GM21723 (cell line): ENCODE results near the gene ALK.

ENCODE experiments used
- ATAC-seq: cut with Tn5 transposase; IDR thresholded peaks from one replicate; pipeline ENCODE4 v1.9.1; 2021; ENCODE audit warnings: mild to moderate bottlenecking, moderate library complexity; ENCODE audit not compliant: unreplicated experiment

ALK gene

DNA sequence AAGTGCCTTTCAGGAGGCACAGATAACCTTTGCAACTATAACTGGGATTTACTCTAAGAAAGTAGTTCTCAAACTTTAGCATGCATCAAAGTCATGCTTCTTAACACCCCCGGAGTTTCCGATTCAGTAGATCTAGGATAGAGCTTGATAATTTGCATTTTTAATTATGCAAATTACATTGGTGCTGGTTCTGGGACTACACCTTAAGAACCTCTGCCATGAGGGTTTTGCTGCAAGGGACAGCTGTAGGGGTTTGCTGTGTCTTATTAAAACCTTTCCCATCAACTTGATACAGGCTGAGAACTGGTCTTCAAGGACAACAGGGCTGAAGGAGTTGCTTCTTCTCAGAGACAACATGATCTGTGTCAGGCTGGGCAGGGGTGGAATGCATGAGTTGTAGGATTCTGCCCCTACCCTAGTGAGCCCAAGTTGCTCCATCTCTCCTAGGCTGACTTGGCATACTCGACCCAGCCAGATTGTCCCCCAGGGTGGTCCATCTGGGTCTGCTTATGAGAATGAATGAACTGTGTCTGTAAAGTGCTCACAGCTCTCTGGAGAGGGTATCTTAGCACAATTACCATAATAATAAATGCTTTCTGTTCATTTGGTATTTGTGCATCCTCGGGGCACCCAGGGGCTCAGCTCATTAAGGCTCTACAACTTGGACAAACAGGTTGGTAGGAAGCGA lies 573.5 kb downstream of the ALK start:
- no peak for ATAC-seq

DNA sequence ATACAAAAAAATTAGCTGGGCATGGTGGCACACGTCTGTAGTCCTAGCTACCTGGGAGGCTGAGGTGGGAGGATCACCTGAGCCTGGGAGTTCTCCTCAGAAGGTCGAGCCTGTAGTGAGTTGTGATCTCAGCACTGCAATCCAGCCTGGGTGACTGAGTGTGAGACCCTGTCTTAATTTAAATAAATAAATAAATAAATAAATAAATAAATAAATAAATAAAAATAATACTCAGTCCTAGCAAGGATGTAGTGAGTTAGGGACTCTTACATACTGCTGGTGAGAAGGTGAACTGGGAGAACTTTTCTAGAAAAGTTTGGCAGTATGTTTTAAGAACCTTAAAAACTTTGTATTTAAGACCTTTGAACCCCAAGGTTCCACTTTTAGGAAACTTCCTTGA lies 576.1 kb downstream of the ALK start:
- no peak for ATAC-seq

DNA sequence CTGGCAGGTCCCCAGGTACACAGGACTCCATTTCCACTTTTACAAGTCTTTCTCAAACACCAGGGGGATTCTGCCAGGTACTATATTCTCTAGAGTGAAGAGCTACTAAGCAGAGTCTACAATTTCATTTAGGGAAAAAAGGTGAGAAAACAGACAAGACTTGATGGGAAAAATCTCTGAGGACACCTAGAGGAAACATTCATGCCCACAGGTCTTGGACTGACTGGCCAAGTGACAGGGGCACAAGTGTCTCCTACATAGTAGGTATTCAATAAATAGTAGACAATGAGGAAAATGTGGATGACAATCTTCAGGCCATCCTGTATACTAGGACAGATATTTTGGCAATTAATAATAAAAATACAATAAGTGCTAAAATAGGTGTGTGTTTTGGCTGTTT lies 577.6 kb downstream of the ALK start:
- ATAC-seq: no peak

DNA sequence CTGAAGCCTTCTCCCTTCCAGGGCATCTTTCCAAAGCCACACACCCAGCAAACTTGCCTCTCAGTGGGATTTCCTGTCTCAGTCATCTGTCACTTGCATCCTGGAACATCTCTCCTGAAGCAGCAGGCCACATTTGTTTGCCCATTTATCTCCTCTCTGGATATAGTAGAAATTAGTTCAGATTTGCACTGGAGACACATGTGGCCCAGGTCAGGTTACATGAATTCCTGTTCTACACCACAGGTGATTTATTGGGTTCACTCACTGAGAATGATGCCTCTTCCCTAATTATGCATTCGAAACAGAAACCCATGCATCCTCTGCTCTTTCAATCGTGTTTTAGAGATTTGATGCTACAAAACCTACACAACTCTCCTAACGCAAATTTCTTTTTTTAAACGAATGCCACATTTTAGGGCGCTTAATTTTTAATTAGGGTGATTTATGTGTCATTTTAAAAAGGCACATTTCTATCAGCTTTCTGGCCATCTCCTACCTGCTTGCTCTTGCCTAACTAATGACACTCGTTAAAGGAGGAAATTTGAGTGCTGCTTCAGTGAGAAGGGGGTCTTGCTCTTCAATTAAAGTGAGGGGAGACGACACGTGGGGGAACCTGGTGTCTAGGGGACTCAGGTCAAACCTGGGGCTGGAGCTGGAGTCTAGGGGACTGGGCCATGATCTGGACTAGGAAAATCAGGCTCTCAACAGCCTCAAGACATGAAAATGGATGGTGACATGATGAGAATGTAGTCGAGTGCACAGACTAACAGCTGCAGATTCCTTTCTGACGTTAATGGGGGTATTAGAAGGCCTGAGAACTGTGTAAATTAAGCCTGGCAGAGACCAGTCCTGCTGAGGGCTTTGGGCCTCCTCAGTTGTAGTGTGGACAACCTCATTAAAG lies 584.8 kb downstream of the ALK start:
- no peak for ATAC-seq

DNA sequence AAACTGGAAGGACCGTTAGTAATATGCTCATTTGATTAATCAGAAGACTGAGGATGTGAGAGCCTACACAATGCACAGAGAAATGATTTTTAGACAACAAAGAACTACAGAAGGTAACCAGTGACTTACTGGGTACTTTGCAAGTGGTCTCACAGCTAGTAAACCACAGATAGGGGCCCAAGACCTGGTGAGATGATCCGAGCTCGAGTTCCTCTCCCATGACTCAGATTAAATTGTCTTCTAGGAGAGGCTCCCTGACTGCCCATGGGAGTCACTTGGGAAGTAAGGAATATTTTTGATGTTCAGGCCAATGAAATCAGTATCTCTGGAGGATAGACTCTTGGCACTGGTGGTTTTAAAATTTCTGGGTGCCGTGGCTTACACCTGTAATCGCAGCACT lies 586.0 kb downstream of the ALK start:
- no peak for ATAC-seq

DNA sequence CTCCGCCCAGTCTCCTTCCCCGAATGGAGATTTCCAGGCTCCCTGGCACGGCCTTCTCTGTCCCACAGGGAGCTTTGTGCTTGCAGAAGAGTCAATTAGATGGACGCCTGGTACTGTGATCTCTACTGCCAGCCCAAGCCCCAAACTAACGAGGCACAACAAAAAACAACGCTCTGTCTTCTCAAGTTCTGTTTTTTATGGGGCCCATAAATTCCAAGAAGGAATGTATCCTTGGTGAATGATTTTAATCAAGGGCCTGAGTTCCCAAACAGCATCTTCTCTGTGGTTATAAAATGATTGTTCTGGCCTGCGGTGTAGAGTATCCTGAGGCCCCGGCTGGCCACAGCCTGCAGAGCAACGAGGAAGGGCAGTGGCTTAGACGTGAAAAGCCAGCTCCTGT lies 586.7 kb downstream of the ALK start:
- no peak for ATAC-seq

DNA sequence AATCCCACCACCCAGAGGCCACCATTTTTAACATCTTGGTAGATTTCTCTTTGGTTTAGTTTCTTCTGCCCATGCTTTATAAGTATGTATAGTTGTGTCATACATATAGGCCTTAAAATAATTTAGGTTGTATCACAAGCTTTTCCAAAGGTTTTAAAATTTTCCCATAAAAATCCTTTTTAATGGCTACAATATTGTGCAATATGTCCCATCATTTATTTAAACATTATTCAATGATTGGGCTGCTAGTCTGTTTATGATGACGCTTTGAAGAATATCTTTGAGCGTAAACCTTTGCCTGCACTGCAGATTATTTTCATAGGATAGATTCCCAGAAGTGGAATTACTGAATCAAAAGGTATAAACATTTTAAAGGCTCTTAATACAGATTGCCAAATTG lies 588.8 kb downstream of the ALK start:
- no peak for ATAC-seq

DNA sequence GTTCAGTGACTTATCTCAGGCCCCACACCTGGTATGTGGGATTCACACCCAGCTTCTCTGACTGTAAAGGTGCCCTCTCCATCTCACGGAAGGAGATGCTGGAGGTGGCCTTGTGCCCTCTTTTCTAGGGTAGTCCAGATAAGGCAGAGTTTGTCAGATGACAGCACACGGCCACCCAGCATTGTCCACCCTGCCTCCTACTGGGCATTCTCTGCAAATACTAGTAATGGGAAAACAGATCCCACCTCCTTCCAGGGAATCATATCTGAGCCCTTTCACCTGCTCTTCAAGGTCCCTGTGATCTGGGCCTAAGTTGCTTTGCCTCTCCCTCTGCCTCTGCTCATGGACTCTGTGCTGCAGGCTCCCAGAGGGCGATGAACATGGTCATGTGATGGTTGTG lies 591.5 kb downstream of the ALK start:
- no peak for ATAC-seq

DNA sequence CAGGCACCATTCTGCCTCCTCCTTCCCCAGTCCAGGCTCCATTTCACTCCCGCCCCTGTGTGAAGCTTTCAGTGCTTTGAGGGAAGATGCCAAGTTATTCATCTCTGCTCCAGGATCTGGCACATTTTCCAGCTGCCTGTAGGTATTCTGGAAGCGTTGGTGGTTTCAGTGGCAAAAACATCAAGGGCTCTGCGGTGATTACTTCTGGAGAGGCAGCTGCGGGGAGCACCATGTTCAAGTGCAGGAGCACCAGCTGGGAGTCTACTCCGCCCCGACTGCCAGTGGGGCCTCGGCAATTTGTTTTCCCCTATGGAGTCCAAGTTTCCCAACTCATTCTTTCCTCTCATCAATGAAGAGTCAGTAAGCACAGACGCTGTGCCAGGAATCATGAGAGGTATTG lies 594.5 kb downstream of the ALK start:
- ATAC-seq: no peak

DNA sequence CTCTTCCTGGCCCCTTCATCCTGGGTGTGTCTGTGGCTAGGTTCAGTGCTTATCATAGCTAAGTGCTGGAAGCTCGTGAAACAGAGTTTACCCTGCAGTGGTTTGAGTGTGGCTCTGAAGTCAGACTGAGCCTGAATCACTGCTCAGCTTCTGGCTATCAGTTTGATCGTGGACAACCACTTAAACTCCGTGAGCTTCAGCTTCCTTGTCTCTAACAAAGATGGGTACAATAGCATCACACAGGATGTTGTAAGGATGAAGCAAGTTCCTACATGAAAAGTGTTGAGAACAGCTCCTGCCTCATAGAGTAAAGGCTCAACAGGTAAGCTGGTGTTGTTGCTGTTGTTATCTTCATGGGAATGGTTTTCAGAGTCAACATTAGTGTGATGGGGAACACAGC lies 595.8 kb downstream of the ALK start:
- ATAC-seq: no peak

DNA sequence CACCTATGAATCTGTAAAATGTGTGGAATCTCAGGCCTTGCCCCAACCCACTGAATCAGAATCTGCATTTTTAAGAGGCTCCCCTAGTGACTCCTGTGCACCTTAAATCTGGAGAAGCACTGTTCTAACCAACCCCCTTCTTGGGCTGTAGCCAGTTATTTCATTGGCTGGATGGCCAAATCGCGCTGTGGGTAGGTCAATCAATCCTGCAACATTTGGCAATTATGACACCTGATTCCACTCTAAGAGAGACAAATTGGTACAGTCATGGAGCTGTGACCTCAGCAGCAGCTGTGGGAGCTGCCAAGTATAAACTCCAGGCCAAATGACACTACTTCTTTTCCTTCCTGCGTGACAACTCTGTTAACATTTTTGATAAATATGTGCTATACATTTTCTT lies 597.4 kb downstream of the ALK start:
- ATAC-seq: no peak

DNA sequence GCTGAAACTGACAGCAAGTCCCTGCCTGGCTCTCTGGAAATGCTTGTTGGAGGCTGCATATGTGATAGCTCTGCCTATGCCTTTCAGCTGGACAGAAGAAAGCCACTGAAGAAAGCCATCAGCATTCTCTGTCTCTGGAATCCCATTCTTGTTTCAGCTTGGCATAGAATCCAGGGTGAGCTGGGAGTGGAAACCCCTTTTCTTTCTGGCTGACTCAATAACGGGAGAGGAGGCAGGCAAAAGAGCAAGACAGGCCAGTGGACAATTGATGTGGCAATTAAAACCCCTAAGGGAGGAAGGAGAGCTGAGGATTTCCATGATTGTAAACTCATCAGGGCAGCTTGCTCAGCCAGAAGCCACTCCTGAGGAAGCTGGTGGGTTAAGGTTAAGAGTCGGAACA lies 598.1 kb downstream of the ALK start:
- no peak for ATAC-seq

DNA sequence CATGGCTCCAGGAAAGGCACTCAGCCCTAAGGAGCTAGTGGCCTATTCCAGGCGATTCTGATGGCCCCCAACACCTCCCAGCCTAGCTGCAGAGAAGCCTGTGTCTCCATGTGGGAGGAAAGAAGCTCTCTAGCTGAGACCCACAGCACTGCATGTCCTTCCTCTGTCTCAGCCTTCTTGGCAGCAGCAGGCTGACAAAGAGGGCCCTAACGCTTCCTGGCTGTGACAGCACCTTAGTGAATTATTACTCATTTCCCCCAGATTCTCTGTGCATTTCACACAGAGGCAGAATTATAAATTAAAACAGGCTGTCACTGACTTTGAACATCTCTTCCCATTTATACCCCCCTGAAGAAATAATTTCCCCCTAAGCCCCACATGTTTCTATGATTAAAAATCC lies 599.4 kb downstream of the ALK start:
- no peak for ATAC-seq

DNA sequence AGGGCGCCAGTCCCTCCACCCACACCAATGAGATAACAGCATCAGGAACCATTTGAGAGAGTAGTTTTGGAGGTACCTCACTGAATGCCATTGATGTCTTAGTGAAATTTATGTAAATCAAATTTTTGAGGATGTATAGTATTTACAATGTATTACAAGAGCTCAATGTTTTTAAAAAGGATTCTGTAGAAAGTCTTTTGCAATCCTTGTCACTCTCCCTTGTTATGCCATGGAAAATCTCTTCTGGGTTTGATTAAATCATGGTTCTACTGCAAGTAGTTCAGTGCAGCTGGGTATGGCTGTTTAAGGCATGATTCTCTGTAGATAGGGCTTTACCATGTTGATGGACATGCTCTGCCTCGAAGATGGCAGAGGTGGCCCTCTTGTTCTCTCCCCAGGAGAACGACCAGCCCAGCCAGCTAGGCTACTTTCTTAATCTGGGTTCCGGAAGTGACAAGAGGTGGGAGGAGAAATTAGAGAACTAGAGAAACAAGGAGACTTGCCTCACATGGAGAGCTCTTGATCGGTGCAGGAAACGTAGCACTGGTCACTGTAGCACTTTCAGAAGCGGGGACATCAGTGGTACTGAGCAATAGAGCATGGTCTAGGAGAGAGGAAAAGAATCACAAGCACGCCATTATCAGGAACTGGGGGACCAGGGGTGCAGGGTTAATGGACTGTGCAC lies 603.4 kb downstream of the ALK start:
- ATAC-seq: no peak

DNA sequence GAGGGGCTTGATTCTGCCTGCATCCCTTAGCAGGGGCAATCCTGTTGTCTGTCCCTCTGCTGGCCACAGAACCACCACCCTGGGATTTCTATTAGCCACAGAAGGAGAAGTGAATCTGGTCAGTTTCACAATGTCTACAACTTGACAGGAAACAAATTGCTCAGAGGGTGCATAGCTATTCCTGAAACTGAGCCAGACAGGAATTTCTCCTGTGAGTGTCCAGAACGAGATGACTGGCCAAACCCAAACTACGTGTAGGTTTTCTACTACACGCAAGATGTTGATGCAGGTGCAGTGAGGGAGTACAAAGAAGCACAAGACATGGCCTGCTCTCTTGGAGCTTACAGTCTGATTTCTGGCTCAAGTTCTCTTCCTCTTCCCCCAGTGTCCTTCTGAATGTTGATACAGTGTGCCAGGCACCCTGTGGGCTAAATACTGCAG lies 604.3 kb downstream of the ALK start:
- ATAC-seq: peak; percentile 44

DNA sequence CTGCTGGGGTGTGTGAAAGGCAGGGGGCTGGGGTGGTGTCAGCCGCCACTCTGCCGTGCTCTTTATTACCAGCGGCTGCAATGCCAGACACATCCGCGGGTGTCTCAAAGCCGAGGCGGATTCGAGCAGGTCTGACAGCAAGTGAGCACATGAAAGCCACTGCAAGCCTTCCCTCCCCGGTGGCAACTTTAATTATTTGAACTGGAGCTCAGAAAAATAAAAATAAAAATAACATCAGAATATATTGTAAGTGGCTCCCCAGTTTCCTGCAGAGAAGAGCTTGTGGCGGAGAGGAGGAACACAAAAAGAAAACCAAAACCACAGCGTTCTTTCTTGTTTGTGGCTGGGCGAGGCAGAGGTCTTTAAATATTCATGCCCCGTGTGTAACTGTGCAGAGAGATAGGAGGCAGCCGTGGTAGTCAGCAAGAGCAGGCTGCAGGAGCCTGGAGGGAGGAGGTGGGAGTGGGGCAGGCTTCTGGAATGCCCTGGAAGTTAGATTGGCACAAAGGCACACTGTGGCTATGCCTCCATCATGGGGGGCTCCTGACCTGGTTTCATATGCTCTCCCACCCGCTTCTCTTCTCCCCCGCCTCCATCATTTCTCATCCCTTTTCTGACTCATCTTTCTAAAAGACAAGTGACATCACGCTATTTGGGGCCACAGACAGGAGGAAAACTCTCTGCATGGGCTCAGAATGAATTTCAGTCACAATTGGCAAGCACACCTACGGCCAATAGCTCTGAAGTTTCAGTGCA lies 606.4 kb downstream of the ALK start:
- ATAC-seq: peak; percentile 80

DNA sequence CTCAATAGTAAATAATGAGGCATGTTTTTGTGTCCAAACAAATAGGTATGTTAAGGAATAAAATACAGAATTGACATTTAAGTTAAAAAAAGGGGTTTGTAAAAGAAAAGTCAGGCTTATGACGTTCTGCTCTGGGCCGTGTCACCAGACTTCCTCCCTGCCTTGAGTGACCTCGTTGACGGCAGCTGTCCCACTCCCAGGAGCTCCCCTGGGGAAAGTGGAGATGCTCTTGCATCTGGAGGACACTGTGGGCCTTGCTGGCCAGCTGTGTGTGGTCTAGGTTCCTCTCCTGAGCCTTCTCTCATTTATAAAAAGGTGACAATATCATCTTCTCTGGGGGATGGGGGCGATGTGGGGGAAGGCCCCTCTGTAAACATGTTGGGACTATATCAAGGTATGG lies 609.9 kb downstream of the ALK start:
- ATAC-seq: no peak

DNA sequence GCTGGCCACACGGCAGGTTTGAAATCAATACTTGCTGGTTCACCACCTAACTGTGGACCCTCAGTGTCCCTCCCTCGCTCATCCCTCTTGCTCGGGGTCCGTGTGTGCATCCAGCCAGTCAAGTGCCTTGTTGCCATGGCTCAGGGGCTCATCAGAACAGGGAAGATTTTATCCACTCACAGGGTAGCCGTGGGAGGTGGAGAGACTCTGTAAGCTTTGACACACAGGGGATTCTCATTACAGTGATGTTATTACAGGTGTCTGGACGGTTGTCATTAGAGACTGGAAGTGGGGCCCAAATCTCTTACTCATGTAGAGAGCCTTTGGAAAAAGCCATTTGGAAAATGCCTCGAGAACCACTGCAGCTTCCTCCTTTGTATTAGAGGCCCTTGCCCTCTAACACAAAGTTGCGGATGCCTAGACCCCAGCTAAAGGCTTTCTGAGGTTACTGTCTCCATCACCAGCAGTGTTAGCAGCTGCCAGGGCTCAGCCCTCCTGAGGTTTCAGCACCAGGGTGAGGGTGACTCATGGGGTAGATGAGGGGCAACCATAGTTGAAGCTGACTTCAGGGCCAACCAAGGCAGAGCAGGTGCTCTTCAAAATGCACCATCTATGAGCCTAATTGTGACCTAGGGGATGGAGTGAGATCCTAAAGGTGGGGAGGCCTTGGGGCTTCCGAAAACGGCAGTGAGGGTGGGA lies 610.6 kb downstream of the ALK start:
- no peak for ATAC-seq

DNA sequence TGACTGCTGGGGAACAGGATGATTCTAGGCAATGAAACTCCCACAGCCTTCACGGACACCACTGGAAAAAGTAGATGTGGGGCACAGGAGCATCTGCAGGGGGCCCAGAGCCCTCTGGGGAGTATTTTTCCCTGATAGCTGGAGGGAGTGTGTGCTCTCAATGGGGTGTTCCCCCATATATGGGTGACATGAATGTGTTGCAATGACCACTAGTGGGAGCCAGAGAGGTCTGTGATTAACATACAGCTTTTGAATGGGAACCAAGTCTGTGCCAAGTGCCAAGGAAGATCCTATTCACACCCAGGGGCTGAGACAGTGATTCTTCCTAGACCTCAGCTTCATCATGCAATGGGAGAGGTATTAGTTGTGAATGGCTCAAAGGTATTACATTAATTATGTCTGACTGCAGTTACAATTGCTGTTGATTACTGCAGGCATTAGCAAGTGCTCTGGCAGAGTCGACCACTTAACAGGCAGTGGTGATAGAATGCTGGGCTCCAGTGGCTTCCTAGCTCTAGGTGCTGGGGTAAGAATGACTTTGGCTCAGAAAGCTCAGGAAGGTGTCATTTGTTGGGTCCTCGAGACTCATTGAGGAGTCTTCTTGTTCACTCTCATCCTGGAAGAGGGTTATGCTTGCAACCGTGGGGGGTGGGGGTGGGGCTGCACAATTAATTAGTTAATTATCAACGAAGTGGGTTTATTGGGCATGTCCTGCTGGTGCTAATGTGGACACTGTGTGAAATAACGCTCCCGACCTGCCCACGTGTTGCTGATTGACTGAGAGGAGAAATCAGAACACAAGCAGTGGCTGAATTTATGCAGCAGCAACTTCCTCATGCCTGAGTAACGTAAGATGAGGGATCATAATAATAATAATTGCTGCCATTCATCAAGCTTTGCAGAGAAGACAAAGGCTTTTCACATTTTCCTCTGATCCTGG lies 612.0 kb downstream of the ALK start:
- ATAC-seq: peak; percentile 78
